Lung (tissue), 12 donors: Measurements from ENCODE around the gene KLF17. TPM values are rescaled to one million over a fixed set of nuclear protein-coding genes. Genes with fewer than 3 reads are reported as not detected.

Experiments
- ATAC-seq: fragments of 200-7000 bp; cut with Tn5 transposase; one replicate; pipeline ENCODE4 v1.9.1; 2020; ENCODE audit warnings: moderate number of reproducible peaks; ENCODE audit not compliant: insufficient read depth, low FRiP score
- DNase-seq, 3 donors: peaks; one replicate each; pipeline ENCODE4 v3.0.0-alpha.2; 2013 to 2017
- H3K27ac ChIP-seq, 2 donors: one replicate each; pipeline ENCODE4 v1.5.1; 2013; ENCODE audit warnings: mild to moderate bottlenecking in 2 of 2, moderate library complexity in 2 of 2, control low read depth in 1 of 2, inconsistent platforms in 1 of 2, low read depth in 1 of 2, low read length in 1 of 2
- H3K27me3 ChIP-seq, 3 donors: one replicate each; pipeline ENCODE4 v1.5.1; 2013; ENCODE audit warnings: low read length in 2 of 3; ENCODE audit not compliant: control insufficient read depth in 3 of 3, insufficient read depth in 3 of 3
- H3K36me3 ChIP-seq, 4 donors: one replicate each; pipeline ENCODE4 v1.5.1; 2013; ENCODE audit warnings: low read length in 4 of 4, mild to moderate bottlenecking in 1 of 4, moderate library complexity in 1 of 4; ENCODE audit not compliant: control insufficient read depth in 4 of 4, insufficient read depth in 4 of 4
- H3K4me1 ChIP-seq, 5 donors: one replicate each; pipeline ENCODE4 v1.5.1; 2013; ENCODE audit warnings: low read length in 5 of 5, mild to moderate bottlenecking in 2 of 5, moderate library complexity in 1 of 5; ENCODE audit not compliant: control insufficient read depth in 5 of 5, insufficient read depth in 5 of 5
- H3K4me3 ChIP-seq: one replicate; pipeline ENCODE4 v1.5.1; 2013; ENCODE audit warnings: mild to moderate bottlenecking, control low read depth, moderate library complexity
- H3K9ac ChIP-seq, 2 donors: one replicate each; pipeline ENCODE4 v1.5.1; 2013; ENCODE audit warnings: low read length in 2 of 2, control low read depth in 1 of 2; ENCODE audit not compliant: insufficient read depth in 1 of 2
- H3K9me3 ChIP-seq, 4 donors: one replicate each; pipeline ENCODE4 v1.5.1; 2013; ENCODE audit warnings: low read length in 3 of 4, mild to moderate bottlenecking in 1 of 4, moderate library complexity in 1 of 4; ENCODE audit not compliant: control insufficient read depth in 4 of 4, insufficient read depth in 3 of 4
- CTCF ChIP-seq: IDR thresholded peaks from 2 replicates; pipeline ENCODE4 v1.5.1; 2012; ENCODE audit warnings: mild to moderate bottlenecking; ENCODE audit errors: control extremely low read depth, extremely low read depth
- WGBS, 2 donors: extraction: QIAGEN DNeasy Blood & Tissue Kit; methylation state at CpG; one replicate each; pipeline ENCODE4 v1.1.7; 2013; 5-methylcytosine and 5-hydroxymethylcytosine counted together
- polyA plus RNA-seq, 2 donors: library from polyadenylated mRNA; stranded (reverse); fragments of 200-250 nt; gene quantifications; one replicate each; pipeline ENCODE4 v1.2.1, GENCODE V29; 2013
- total RNA-seq, 2 donors: library from RNA; depleted of rRNA in 1 of 2; stranded (reverse); fragments of >200 nt in 1 of 2; gene quantifications; one replicate each; pipeline ENCODE4 v1.2.1, GENCODE V29; 2014 to 2021
- donor health status: control.
- donor health status: control.
- donor health status: Bipolar disorder and iron deficiency.
- donor health status: healthy.
- donor health status: DM: yes; HTN: yes; CAD: no.

Gene KLF17
- total and polyA plus RNA-seq, 4 donors = 0.14 to 0.28 (median 0.21) TPM; not detected in 1

GRCh38 chr1:44077421-44077820 lies 41.2 kb upstream of the KLF17 start:
- no peak overlapping the region for H3K4me3 ChIP-seq
- H3K27ac ChIP-seq = no peak overlapping the region
- DNase-seq (no peak), ATAC-seq (no peak)
- H3K36me3 ChIP-seq = no peaks in the 10 kb centered on the region
- TF ChIP-seq CTCF = no peak
- peaks cover 0 to 14% (median 4%) of the 10 kb centered on the region in 5 donors for H3K4me1 ChIP-seq
- 94 to 95% methylated on average over 5 of the region's 5 CpGs for WGBS, 2 donors
- H3K9me3 ChIP-seq = no peaks in the 10 kb centered on the region
- no peak overlapping the region for H3K9ac ChIP-seq
- no peaks in the 10 kb centered on the region for H3K27me3 ChIP-seq

- ATAC-seq (no peak), DNase-seq (no peak)
- Histone ChIP-seq H3K9me3 (no peaks in the 10 kb centered on the region), H3K27me3 (no peaks in the 10 kb centered on the region), H3K4me3 (no peak overlapping the region), H3K9ac (no peak overlapping the region), H3K36me3 (no peaks in the 10 kb centered on the region), H3K4me1 (peaks cover 0 to 14% (median 4%) of the 10 kb centered on the region in 5 donors), H3K27ac (no peak overlapping the region)
- TF ChIP-seq CTCF = no peak
- 38 to 47% methylated on average over 2 of the region's 2 CpGs for WGBS, 2 donors
These were observed 40.5 kb upstream of the KLF17 start for GRCh38 chr1:44078104-44078503.

GRCh38 chr1:44079566-44079965 lies 39.1 kb upstream of the KLF17 start:
- Histone ChIP-seq H3K4me3 (no peak overlapping the region), H3K27ac (no peak overlapping the region), H3K4me1 (peaks cover 0 to 6% (median 0%) of the 10 kb centered on the region in 5 donors), H3K36me3 (no peaks in the 10 kb centered on the region), H3K27me3 (no peaks in the 10 kb centered on the region), H3K9me3 (no peaks in the 10 kb centered on the region), H3K9ac (no peak overlapping the region)
- no peak for ATAC-seq
- DNase-seq = no peak
- TF ChIP-seq CTCF = no peak
- 85 to 96% methylated on average over 4 of the region's 4 CpGs for WGBS, 2 donors

- ATAC-seq (no peak), DNase-seq (no peak)
- Histone ChIP-seq H3K4me1 (peaks cover 0 to 4% (median 0%) of the 10 kb centered on the region in 5 donors), H3K27me3 (no peaks in the 10 kb centered on the region), H3K36me3 (no peaks in the 10 kb centered on the region), H3K9me3 (no peaks in the 10 kb centered on the region), H3K9ac (no peak overlapping the region), H3K4me3 (no peak overlapping the region), H3K27ac (no peak overlapping the region)
- TF ChIP-seq CTCF = no peak
- WGBS, 2 donors = 56 to 80% methylated on average over 3 of the region's 3 CpGs
These were observed 33.5 kb upstream of the KLF17 start for GRCh38 chr1:44084998-44085675.
